OCI-LY3 (cell line): ENCODE data around the gene DLGAP4.

Source experiments
- H2AFZ ChIP-seq: fragments of 200-600, 300-600 bp; shearing (Covaris generic); 2 replicates; pipeline ENCODE4 v1.6.0; 2014; ENCODE audit warnings: antibody characterized with exemption, low read depth, low read length
- H3K27ac ChIP-seq: fragments of 200-600, 300-600 bp; sonication (generic); 2 replicates; pipeline ENCODE4 v1.5.1; 2014; ENCODE audit warnings: mild to moderate bottlenecking, low read length, moderate library complexity, mixed read lengths
- H3K27me3 ChIP-seq: fragments of 200-600, 300-600 bp; sonication (generic); 2 replicates; pipeline ENCODE4 v1.6.1; 2014; ENCODE audit warnings: low read depth, low read length, mixed read lengths
- H3K36me3 ChIP-seq: fragments of 200-600, 300-600 bp; sonication (generic); replicated peaks from 2 replicates; pipeline ENCODE3; 2014; ENCODE audit warnings: low read depth, low read length, mixed read lengths
- H3K4me1 ChIP-seq: fragments of 300-600, 200-600 bp; sonication (generic); 2 replicates; pipeline ENCODE4 v1.6.1; 2014; ENCODE audit warnings: low read length, mixed read lengths
- H3K4me2 ChIP-seq: fragments of 200-600, 300-600 bp; sonication (generic); 2 replicates; pipeline ENCODE4 v1.6.1; 2014; ENCODE audit warnings: low read length, mixed read lengths
- H3K4me3 ChIP-seq: fragments of 300-600, 200-600 bp; sonication (generic); 2 replicates; pipeline ENCODE4 v1.5.1; 2014; ENCODE audit warnings: antibody characterized with exemption, mild to moderate bottlenecking, low read length, moderate library complexity
- H3K79me2 ChIP-seq: fragments of 300-600, 200-600 bp; shearing (Covaris generic); 2 replicates; pipeline ENCODE4 v1.6.1; 2014; ENCODE audit warnings: mild to moderate bottlenecking, low read length, mixed read lengths
- H3K9ac ChIP-seq: fragments of 300-600, 200-600 bp; shearing (Covaris generic); 2 replicates; pipeline ENCODE4 v1.6.0; 2014; ENCODE audit warnings: mild to moderate bottlenecking, low read length, moderate library complexity
- H3K9me3 ChIP-seq: fragments of 200-600, 300-600 bp; shearing (Covaris generic); 2 replicates; pipeline ENCODE4 v1.6.1; 2014; ENCODE audit warnings: low read length, mixed read lengths; ENCODE audit not compliant: insufficient read depth
- H4K20me1 ChIP-seq: fragments of 200-600, 300-600 bp; sonication (generic); 2 replicates; pipeline ENCODE4 v1.6.1; 2016; ENCODE audit warnings: low read length, mixed read lengths; ENCODE audit not compliant: insufficient read depth
- CTCF ChIP-seq: fragments of 200-600, 300-600 bp; sonication (generic); IDR thresholded peaks from 2 replicates; pipeline ENCODE4 v1.5.1; 2014; ENCODE audit warnings: antibody characterized with exemption, low read length, low read depth
- EZH2phosphoT487 ChIP-seq: fragments of 200-600 bp; shearing (Covaris generic); IDR thresholded peaks from 2 replicates; pipeline ENCODE4 v1.6.1; 2018; ENCODE audit warnings: antibody characterized with exemption, mixed run types, low read depth

Gene DLGAP4

GRCh38 chr20:36523341-36523740 lies 217.2 kb downstream of the DLGAP4 start:
- no peaks in the 10 kb centered on the region for H3K79me2 ChIP-seq
- H3K36me3 ChIP-seq, result peaks cover 9% of the 10 kb centered on the region
- no peak overlapping the region for H3K4me2 ChIP-seq
- H3K4me3 ChIP-seq, result no peak overlapping the region
- no peak for TF ChIP-seq EZH2phosphoT487
- TF ChIP-seq CTCF, result no peak
- H2AFZ ChIP-seq, result no peak overlapping the region
- H3K9me3 ChIP-seq, result no peaks in the 10 kb centered on the region
- H3K27me3 ChIP-seq, result no peaks in the 10 kb centered on the region
- H4K20me1 ChIP-seq, result no peaks in the 10 kb centered on the region
- H3K4me1 ChIP-seq, result no peaks in the 10 kb centered on the region; the same call in 1 of the 2 replicates
- no peak overlapping the region for H3K9ac ChIP-seq
- no peak overlapping the region for H3K27ac ChIP-seq

- no peak overlapping the region for H3K4me2 ChIP-seq
- no peaks in the 10 kb centered on the region for H3K79me2 ChIP-seq
- no peaks in the 10 kb centered on the region for H3K27me3 ChIP-seq
- no peaks in the 10 kb centered on the region for H3K9me3 ChIP-seq
- no peak overlapping the region for H3K4me3 ChIP-seq
- H3K36me3 ChIP-seq, result peaks cover 12% of the 10 kb centered on the region
- no peaks in the 10 kb centered on the region; the same call in 1 of the 2 replicates for H3K4me1 ChIP-seq
- H3K9ac ChIP-seq, result no peak overlapping the region
- H3K27ac ChIP-seq, result no peak overlapping the region
- H4K20me1 ChIP-seq, result no peaks in the 10 kb centered on the region
- TF ChIP-seq EZH2phosphoT487 (no peak), CTCF (no peak)
- H2AFZ ChIP-seq, result no peak overlapping the region
Observed at GRCh38 chr20:36525620-36526365, 219.7 kb downstream of the DLGAP4 start.

- Histone ChIP-seq H3K79me2 (no peaks in the 10 kb centered on the region), H4K20me1 (no peaks in the 10 kb centered on the region), H3K4me2 (no peak overlapping the region), H3K4me3 (no peak overlapping the region), H2AFZ (no peak overlapping the region), H3K36me3 (peaks cover 12% of the 10 kb centered on the region), H3K27ac (no peak overlapping the region), H3K27me3 (no peaks in the 10 kb centered on the region), H3K4me1 (no peaks in the 10 kb centered on the region; the same call in 1 of the 2 replicates), H3K9ac (no peak overlapping the region), H3K9me3 (no peaks in the 10 kb centered on the region)
- TF ChIP-seq EZH2phosphoT487 (no peak), CTCF (no peak)
Observed at GRCh38 chr20:36526521-36527011, 220.4 kb downstream of the DLGAP4 start.

- no peak overlapping the region for H3K9ac ChIP-seq
- H3K4me2 ChIP-seq, result no peak overlapping the region
- H2AFZ ChIP-seq, result no peak overlapping the region
- no peak overlapping the region for H3K4me3 ChIP-seq
- H3K79me2 ChIP-seq, result no peaks in the 10 kb centered on the region
- H3K36me3 ChIP-seq, result peaks cover 12% of the 10 kb centered on the region
- H3K9me3 ChIP-seq, result no peaks in the 10 kb centered on the region
- no peaks in the 10 kb centered on the region for H3K27me3 ChIP-seq
- no peak overlapping the region for H3K27ac ChIP-seq
- no peaks in the 10 kb centered on the region for H4K20me1 ChIP-seq
- no peaks in the 10 kb centered on the region; the same call in 1 of the 2 replicates for H3K4me1 ChIP-seq
- TF ChIP-seq CTCF (no peak), EZH2phosphoT487 (no peak)
Observed at GRCh38 chr20:36527331-36528125, 221.4 kb downstream of the DLGAP4 start.
